Mucosa of rectum (tissue), 2 donors: ENCODE measurements around the gene MYO1A.

ENCODE experiments used
- H3K27ac ChIP-seq, 2 donors: one replicate each; pipeline ENCODE4 v1.7.0; 2013; ENCODE audit warnings: inconsistent platforms in 2 of 2, low read depth in 2 of 2, low read length in 2 of 2
- H3K27me3 ChIP-seq, 2 donors: one replicate each; pipeline ENCODE4 v1.7.0; 2013; ENCODE audit warnings: low read length in 2 of 2; ENCODE audit not compliant: control insufficient read depth in 2 of 2, insufficient read depth in 2 of 2
- H3K36me3 ChIP-seq, 2 donors: one replicate each; pipeline ENCODE4 v1.7.0; 2013; ENCODE audit warnings: low read length in 2 of 2; ENCODE audit not compliant: control insufficient read depth in 2 of 2, insufficient read depth in 2 of 2
- H3K4me1 ChIP-seq, 2 donors: one replicate each; pipeline ENCODE4 v1.7.0; 2013; ENCODE audit warnings: low read length in 2 of 2, mild to moderate bottlenecking in 1 of 2; ENCODE audit not compliant: control insufficient read depth in 2 of 2, insufficient read depth in 2 of 2
- H3K4me3 ChIP-seq, 2 donors: one replicate each; pipeline ENCODE4 v1.7.0; 2013; ENCODE audit warnings: low read length in 2 of 2
- H3K9ac ChIP-seq, 2 donors: one replicate each; pipeline ENCODE4 v1.7.0; 2013; ENCODE audit warnings: low read length in 2 of 2, low read depth in 1 of 2, mild to moderate bottlenecking in 1 of 2
- H3K9me3 ChIP-seq, 2 donors: one replicate each; pipeline ENCODE4 v1.7.0; 2013; ENCODE audit warnings: low read length in 2 of 2; ENCODE audit not compliant: control insufficient read depth in 2 of 2
- donor health status: healthy.
- donor health status: Normal muscosa, but diverticular disease.

Gene MYO1A

DNA sequence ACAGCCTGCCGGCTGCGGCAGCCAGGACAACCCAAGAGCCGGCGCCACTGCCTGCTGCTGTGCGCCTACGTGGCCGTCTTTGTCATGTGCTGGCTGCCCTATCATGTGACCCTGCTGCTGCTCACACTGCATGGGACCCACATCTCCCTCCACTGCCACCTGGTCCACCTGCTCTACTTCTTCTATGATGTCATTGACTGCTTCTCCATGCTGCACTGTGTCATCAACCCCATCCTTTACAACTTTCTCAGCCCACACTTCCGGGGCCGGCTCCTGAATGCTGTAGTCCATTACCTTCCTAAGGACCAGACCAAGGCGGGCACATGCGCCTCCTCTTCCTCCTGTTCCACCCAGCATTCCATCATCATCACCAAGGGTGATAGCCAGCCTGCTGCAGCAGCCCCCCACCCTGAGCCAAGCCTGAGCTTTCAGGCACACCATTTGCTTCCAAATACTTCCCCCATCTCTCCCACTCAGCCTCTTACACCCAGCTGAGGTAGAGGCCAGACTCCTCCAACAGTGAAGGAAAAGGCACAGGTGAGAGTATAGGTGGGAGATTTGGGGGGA lies 53.9 kb downstream of the MYO1A start:
- no peak overlapping the region for H3K4me3 ChIP-seq
- H3K27ac ChIP-seq, result no peak overlapping the region
- no peaks in the 10 kb centered on the region for H3K9me3 ChIP-seq
- H3K4me1 ChIP-seq, result peaks cover 1 to 6% of the 10 kb centered on the region in 2 donors
- no peak overlapping the region for H3K9ac ChIP-seq
- no peaks in the 10 kb centered on the region for H3K27me3 ChIP-seq
- peaks cover 8 to 14% of the 10 kb centered on the region in 2 donors for H3K36me3 ChIP-seq

DNA sequence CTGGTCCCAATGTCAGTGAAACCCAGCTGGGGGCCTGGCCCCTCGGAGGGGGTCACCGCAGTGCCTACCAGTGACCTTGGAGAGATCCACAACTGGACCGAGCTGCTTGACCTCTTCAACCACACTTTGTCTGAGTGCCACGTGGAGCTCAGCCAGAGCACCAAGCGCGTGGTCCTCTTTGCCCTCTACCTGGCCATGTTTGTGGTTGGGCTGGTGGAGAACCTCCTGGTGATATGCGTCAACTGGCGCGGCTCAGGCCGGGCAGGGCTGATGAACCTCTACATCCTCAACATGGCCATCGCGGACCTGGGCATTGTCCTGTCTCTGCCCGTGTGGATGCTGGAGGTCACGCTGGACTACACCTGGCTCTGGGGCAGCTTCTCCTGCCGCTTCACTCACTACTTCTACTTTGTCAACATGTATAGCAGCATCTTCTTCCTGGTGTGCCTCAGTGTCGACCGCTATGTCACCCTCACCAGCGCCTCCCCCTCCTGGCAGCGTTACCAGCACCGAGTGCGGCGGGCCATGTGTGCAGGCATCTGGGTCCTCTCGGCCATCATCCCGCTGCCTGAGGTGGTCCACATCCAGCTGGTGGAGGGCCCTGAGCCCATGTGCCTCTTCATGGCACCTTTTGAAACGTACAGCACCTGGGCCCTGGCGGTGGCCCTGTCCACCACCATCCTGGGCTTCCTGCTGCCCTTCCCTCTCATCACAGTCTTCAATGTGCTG lies 54.6 kb downstream of the MYO1A start:
- no peaks in the 10 kb centered on the region for H3K27me3 ChIP-seq
- H3K27ac ChIP-seq, result no peak overlapping the region
- H3K9me3 ChIP-seq, result no peaks in the 10 kb centered on the region
- peaks cover 3 to 14% of the 10 kb centered on the region in 2 donors for H3K36me3 ChIP-seq
- H3K4me3 ChIP-seq, result no peak overlapping the region
- peaks cover 5 to 9% of the 10 kb centered on the region in 2 donors for H3K4me1 ChIP-seq
- H3K9ac ChIP-seq, result no peak overlapping the region

DNA sequence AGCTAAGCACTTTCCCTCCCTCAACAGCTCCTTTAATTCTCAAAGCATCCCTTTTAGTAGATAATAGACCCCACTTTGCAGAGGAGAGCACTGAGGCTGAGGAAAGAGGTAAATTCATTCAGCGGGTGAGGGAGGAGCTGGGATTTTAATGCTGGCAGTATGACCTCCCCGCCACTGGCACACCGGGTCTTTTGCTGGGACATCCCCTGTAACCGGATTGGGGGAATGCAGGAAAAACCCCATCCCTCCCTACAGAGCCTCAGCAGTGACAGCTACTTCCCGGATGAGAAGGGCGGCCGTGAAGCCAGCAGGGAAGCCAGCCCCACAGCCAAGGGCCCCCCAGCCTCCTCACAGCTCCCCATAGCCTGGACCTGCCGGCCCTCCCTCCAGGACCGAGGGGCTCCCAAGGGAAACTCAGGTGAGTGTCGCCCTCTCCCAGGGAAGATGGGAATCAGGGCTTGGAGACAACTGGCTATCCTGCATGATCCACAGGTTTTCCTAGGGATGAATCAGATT lies 55.6 kb downstream of the MYO1A start:
- no peak overlapping the region for H3K4me3 ChIP-seq
- H3K9ac ChIP-seq, result no peak overlapping the region
- H3K27ac ChIP-seq, result no peak overlapping the region
- H3K4me1 ChIP-seq, result peaks cover 5 to 9% of the 10 kb centered on the region in 2 donors
- no peaks in the 10 kb centered on the region for H3K9me3 ChIP-seq
- peaks cover 0 to 10% of the 10 kb centered on the region in 2 donors for H3K36me3 ChIP-seq
- H3K27me3 ChIP-seq, result no peaks in the 10 kb centered on the region

DNA sequence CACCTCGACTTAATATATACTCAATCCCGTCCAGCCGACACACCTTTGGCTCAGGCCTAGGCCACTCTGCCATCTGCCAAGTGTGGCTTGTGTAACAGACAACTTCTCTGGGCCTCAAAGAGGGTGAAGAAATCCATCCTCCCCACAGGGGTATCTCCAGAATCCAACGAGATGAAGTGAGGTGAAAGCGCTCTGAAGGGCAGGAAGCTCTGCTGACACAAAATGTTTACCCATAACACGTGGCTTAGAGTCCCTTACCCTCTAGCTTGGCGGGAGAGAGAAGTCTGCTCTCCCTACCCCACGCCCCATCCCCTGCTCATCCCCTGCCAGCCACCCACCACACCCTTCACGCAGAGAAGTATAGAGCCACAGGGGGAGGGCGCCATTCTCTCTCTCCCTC lies 56.6 kb downstream of the MYO1A start:
- Histone ChIP-seq H3K9ac (no peak overlapping the region), H3K4me1 (peaks cover 5 to 9% of the 10 kb centered on the region in 2 donors), H3K9me3 (no peaks in the 10 kb centered on the region), H3K36me3 (peaks cover 0 to 8% of the 10 kb centered on the region in 2 donors), H3K4me3 (no peak overlapping the region), H3K27me3 (no peaks in the 10 kb centered on the region), H3K27ac (no peak overlapping the region)

DNA sequence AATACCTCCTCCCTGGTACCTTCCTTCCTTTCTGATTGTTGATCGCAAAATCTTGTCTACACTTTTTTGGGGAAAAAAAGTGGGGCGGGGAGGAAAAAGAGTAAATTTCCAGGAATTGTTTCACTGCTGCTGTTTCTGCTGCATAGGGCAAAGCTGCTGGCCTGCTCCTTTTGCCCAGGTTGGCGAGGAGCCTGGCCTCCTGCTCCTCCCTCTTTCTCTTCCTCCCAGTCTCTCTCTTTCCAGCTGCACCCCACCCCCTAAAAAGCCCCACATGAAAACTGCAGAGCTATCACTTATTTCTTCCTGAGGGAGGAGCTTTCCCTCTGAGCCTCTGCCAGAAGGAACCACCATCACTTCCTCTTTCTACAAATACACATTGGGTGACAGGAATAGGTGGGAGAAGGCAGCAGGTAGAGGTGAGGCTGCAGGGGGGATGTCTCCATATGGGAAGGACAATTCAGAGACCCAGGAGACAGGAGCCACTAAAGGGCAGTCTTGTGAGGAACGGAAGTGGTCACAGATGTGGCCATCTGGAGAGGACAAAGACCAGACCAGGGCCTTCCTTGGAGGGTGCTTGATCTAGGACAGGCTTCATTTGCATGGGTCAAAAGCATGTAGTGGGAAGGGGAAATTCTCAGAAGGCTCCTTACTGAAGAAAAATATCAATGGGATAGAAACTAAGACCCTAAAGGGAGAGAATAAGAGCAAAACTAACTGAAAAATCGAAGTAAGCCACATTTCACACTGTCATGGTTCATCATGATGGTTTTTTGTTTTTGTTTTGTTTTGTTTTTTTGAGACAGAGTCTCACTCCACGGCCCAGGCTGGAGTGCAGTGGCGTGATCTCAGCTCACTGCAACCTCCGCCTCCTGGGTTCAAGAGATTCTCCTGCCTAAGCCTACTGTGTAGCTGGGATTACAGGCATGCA lies 58.3 kb downstream of the MYO1A start:
- no peak overlapping the region for H3K9ac ChIP-seq
- peaks cover 5 to 9% of the 10 kb centered on the region in 2 donors for H3K4me1 ChIP-seq
- H3K9me3 ChIP-seq, result no peaks in the 10 kb centered on the region
- peaks cover 0 to 6% of the 10 kb centered on the region in 2 donors for H3K36me3 ChIP-seq
- H3K27ac ChIP-seq, result peak overlapping the region in 1 of 2 donors; percentile 13
- no peaks in the 10 kb centered on the region for H3K27me3 ChIP-seq
- H3K4me3 ChIP-seq, result no peak overlapping the region

DNA sequence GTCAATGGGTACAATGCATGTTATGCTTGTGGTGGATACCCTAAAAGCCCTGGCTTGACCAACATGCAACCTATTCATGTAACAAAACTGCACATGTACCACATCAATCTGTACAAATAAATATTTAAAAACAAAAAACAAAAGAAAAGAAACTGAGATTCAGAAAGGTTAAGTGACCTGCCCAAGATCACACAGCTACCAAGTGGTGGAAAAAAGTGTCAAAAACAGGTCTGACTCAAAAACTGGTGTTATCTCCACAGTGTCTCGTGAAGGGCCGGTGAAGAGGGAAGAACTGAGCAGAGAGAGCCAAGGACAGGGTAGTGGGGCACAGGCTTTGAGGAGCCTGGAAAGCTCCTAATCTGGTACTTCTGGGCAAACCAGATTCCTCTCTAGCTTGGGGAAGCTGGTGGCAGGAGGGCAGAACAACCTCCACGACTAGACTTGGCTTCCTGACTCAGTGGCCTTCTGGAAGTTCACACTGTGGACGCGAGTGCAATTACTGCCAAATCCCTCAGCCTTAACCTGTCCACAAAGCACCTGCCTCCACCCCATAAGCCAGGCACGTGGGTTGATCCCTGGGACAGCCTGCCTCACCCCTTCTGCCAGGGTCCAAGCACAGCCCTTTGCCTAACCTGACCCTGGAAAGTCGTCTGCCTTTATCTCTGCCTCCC lies 59.1 kb downstream of the MYO1A start:
- no peak overlapping the region for H3K4me3 ChIP-seq
- no peak overlapping the region for H3K9ac ChIP-seq
- no peaks in the 10 kb centered on the region for H3K27me3 ChIP-seq
- peaks cover 5 to 9% of the 10 kb centered on the region in 2 donors for H3K4me1 ChIP-seq
- peak overlapping the region in 1 of 2 donors; percentile 11 for H3K27ac ChIP-seq
- no peaks in the 10 kb centered on the region for H3K9me3 ChIP-seq
- peaks cover 0 to 6% of the 10 kb centered on the region in 2 donors for H3K36me3 ChIP-seq

DNA sequence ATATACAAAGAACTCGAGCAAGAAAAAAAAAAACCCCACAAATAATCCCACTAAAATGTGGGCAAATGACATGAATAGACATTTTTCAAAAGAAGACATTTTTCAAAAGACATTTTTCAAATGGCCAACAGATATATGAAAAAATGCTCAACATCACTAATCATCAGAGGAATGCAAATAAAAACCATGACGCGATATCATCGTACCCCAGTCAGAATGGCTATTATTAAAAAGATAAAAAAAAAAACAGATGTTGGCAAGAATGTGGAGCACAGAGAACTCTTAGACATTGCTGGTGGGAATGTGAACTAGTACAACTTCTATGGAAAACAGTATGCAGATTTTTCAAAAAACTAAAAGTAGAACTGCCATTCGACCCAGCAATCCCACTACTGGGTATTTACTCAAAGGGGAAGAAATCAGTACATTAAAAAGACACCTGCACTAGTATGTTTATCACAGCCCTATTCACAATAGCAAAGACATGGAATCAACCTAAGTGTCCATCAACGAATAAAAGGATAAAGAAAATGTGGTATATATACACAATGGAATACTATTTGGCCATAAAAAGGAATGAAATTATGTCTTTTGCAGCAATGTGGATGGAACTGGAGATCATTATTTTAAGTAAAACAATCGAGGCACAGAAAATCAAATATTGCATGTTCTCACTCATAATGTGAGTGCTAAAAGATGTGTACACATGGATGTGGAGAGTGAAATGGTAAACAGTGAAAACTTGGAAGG lies 59.9 kb downstream of the MYO1A start:
- no peaks in the 10 kb centered on the region for H3K36me3 ChIP-seq
- no peak overlapping the region for H3K9ac ChIP-seq
- H3K4me1 ChIP-seq, result peaks cover 5 to 9% of the 10 kb centered on the region in 2 donors
- no peaks in the 10 kb centered on the region for H3K27me3 ChIP-seq
- no peak overlapping the region for H3K27ac ChIP-seq
- H3K4me3 ChIP-seq, result no peak overlapping the region
- no peaks in the 10 kb centered on the region for H3K9me3 ChIP-seq

DNA sequence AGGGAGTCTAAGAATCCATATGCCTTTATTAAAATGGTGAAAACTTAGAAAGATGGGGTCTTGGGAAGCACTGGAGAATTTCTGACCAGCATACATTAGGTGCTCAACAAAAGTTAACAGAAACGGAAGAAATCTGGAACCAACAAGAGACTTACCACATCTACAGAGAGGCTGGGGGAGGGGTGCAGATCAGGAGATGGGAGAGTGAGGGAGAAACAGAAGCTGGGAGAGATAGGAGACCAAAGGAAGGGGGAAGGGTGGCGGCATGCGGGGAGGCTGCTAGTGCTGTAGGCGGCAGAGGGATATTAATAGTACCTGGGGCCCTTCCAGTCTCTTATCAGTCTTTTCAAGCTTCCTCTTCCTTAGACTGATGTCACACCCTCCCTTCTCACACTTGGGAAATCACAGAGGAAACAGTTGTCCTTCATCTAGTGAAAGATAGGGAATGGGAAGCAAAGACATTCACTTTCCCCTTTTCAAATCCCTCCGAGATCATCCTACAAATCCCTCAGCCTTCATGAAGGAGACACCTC lies 61.7 kb downstream of the MYO1A start:
- H3K4me1 ChIP-seq, result peaks cover 5 to 9% of the 10 kb centered on the region in 2 donors
- H3K27me3 ChIP-seq, result no peaks in the 10 kb centered on the region
- no peaks in the 10 kb centered on the region for H3K36me3 ChIP-seq
- H3K9ac ChIP-seq, result no peak overlapping the region
- no peaks in the 10 kb centered on the region for H3K9me3 ChIP-seq
- no peak overlapping the region for H3K4me3 ChIP-seq
- H3K27ac ChIP-seq, result no peak overlapping the region

DNA sequence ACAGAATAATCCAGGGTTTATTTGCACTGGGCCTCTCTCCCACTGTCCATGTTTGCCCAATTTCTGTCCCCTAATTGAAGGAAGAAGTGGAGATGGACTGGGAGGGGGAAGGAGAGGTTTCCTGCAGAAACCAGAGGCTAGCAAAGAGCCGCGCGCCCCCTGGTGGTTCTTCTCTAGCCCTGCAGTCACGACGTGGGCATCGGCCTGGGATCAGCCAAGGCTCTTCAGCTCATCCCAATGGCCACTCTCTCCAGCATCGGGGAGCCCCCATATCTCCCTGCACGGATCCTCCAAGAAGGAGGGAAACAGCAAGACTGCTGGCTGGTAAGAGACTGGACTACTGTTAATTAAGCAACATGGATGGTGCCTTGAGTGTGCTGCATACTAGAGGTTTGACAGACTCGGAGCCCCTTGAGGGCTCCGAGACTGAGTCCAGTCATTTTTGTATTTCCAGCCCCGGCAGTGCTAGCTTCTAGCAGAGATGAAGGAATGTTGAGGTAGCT lies 62.3 kb downstream of the MYO1A start:
- Histone ChIP-seq H3K9ac (no peak overlapping the region), H3K27me3 (no peaks in the 10 kb centered on the region), H3K36me3 (no peaks in the 10 kb centered on the region), H3K4me1 (peaks cover 5 to 9% of the 10 kb centered on the region in 2 donors), H3K27ac (no peak overlapping the region), H3K9me3 (no peaks in the 10 kb centered on the region), H3K4me3 (no peak overlapping the region)
